GM23338 (cell line): Measurements from ENCODE around the gene NRXN2. TPM values are rescaled to one million over a fixed set of nuclear protein-coding genes. Genes with fewer than 3 reads are reported as not detected.

Experiments used
- ATAC-seq: fragments of 200-7000 bp; cut with Tn5 transposase; 3 replicates; pipeline ENCODE4 v1.9.1; 2020
- DNase-seq: peaks from one replicate; pipeline ENCODE4 v3.0.0-alpha.2; 2015; ENCODE audit warnings: low spot score
- H2AFZ ChIP-seq: fragments of 200-600 bp; sonication (generic); 2 replicates; pipeline ENCODE4 v1.8.0; 2016; ENCODE audit warnings: antibody characterized with exemption, mild to moderate bottlenecking, moderate library complexity
- H3F3A ChIP-seq: fragments of 200-600 bp; sonication (generic); replicated peaks from 2 replicates; pipeline ENCODE4 v1.8.0; 2017; ENCODE audit warnings: antibody characterized with exemption, mixed run types, low read depth
- H3K27ac ChIP-seq: fragments of 200-600 bp; sonication (generic); 2 replicates; pipeline ENCODE4 v1.6.1; 2016; ENCODE audit warnings: low read depth
- H3K27me3 ChIP-seq: fragments of 200-600 bp; sonication (generic); 2 replicates; pipeline ENCODE4 v1.8.0; 2016; ENCODE audit warnings: mild to moderate bottlenecking, mixed run types, moderate library complexity; ENCODE audit not compliant: insufficient read depth
- H3K36me3 ChIP-seq: fragments of 200-600 bp; sonication (generic); 2 replicates; pipeline ENCODE4 v1.8.0; 2016; ENCODE audit warnings: mild to moderate bottlenecking; ENCODE audit not compliant: insufficient read depth
- H3K4me1 ChIP-seq: fragments of 200-600 bp; sonication (generic); 2 replicates; pipeline ENCODE4 v1.8.0; 2016; ENCODE audit warnings: mild to moderate bottlenecking, moderate library complexity; ENCODE audit not compliant: insufficient read depth
- H3K4me2 ChIP-seq: fragments of 200-600 bp; sonication (generic); 2 replicates; pipeline ENCODE4 v1.7.1; 2017; ENCODE audit warnings: mixed run types
- H3K4me3 ChIP-seq: fragments of 200-600 bp; sonication (generic); 2 replicates; pipeline ENCODE4 v1.6.1; 2016; ENCODE audit warnings: mixed run types
- H3K79me2 ChIP-seq: fragments of 200-600 bp; sonication (generic); replicated peaks from 2 replicates; pipeline ENCODE4 v1.8.0; 2017; ENCODE audit warnings: mild to moderate bottlenecking; ENCODE audit not compliant: insufficient read depth
- H3K9me2 ChIP-seq: fragments of 200-600 bp; sonication (generic); 2 replicates; pipeline ENCODE4 v1.8.0; 2017; ENCODE audit not compliant: insufficient read depth
- H4K20me1 ChIP-seq: fragments of 200-600 bp; sonication (generic); replicated peaks from 2 replicates; pipeline ENCODE4 v1.8.0; 2017; ENCODE audit warnings: mild to moderate bottlenecking; ENCODE audit not compliant: insufficient read depth
- H3K27ac Mint-ChIP-seq: 2 replicates; pipeline ENCODE4 v1.8.0; 2020; ENCODE audit warnings: inconsistent platforms, mild to moderate bottlenecking, moderate library complexity, mixed read lengths
- H3K27me3 Mint-ChIP-seq: 3 replicates; pipeline ENCODE4 v1.8.0; 2022; ENCODE audit warnings: low read depth, mild to moderate bottlenecking, moderate library complexity, mixed read lengths, inconsistent platforms; ENCODE audit not compliant: insufficient read depth, poor library complexity
- H3K36me3 Mint-ChIP-seq: 3 replicates; pipeline ENCODE4 v1.8.0; 2021; ENCODE audit warnings: low read depth, mild to moderate bottlenecking, inconsistent platforms, moderate library complexity, mixed read lengths
- H3K4me1 Mint-ChIP-seq: 3 replicates; pipeline ENCODE4 v1.8.0; 2020; ENCODE audit warnings: mild to moderate bottlenecking, inconsistent platforms, mixed read lengths
- H3K4me3 Mint-ChIP-seq: 3 replicates; pipeline ENCODE4 v1.8.0; 2021; ENCODE audit warnings: moderate library complexity, mild to moderate bottlenecking, inconsistent platforms, mixed read lengths
- H3K9me3 Mint-ChIP-seq: 3 replicates; pipeline ENCODE4 v1.8.0; 2020; ENCODE audit warnings: moderate library complexity, mild to moderate bottlenecking, inconsistent platforms, mixed read lengths
- CREB1 ChIP-seq: fragments of 250-450 bp; sonication (Bioruptor Pico); IDR thresholded peaks from 2 replicates; pipeline ENCODE4 v1.5.0; 2020; ENCODE audit warnings: low read depth, mild to moderate bottlenecking, moderate library complexity
- CTCF ChIP-seq, 2 experiments: fragments of 200-600 bp in 1 of 2; sonication (generic) in 1 of 2; conservative IDR thresholded peaks; 2 replicates each; pipeline versions ENCODE4 v1.5.1 to v1.6.1; 2016 to 2017; ENCODE audit warnings: antibody characterized with exemption in 2 of 2, low read depth in 2 of 2, mild to moderate bottlenecking in 2 of 2, moderate library complexity in 1 of 2
- EZH2 ChIP-seq: fragments of 200-600 bp; sonication (generic); IDR thresholded peaks from one replicate; pipeline ENCODE4 v1.8.0; 2017; ENCODE audit warnings: antibody characterized with exemption, mild to moderate bottlenecking, low read depth; ENCODE audit not compliant: unreplicated experiment
- EZH2phosphoT487 ChIP-seq: fragments of 200-600 bp; sonication (generic); IDR thresholded peaks from one replicate; pipeline ENCODE4 v1.8.1; 2018; ENCODE audit warnings: antibody characterized with exemption; ENCODE audit not compliant: unreplicated experiment
- JUNB ChIP-seq: IDR thresholded peaks from one replicate; pipeline ENCODE4 v1.6.1; 2016; ENCODE audit warnings: antibody characterized with exemption; ENCODE audit not compliant: unreplicated experiment
- NANOG ChIP-seq: IDR thresholded peaks from 2 replicates; pipeline ENCODE4 v1.6.1; 2016; ENCODE audit warnings: antibody characterized with exemption, borderline replicate concordance
- POLR2AphosphoS5 ChIP-seq: IDR thresholded peaks from 2 replicates; pipeline ENCODE4 v1.6.1; 2016; ENCODE audit warnings: antibody characterized with exemption, low read depth
- STAT1 ChIP-seq: IDR thresholded peaks from one replicate; pipeline ENCODE4 v1.6.1; 2016; ENCODE audit warnings: antibody characterized with exemption; ENCODE audit not compliant: unreplicated experiment
- ZNF114 ChIP-seq: fragments of 250-450 bp; sonication (Bioruptor Pico); IDR thresholded peaks from 2 replicates; pipeline ENCODE4 v1.5.0; 2020; ENCODE audit warnings: mild to moderate bottlenecking, moderate library complexity
- ZNF331 ChIP-seq: fragments of 250-450 bp; sonication (Bioruptor Pico); IDR thresholded peaks from 2 replicates; pipeline ENCODE4 v1.5.0; 2020; ENCODE audit warnings: low read depth, mild to moderate bottlenecking, moderate library complexity
- ZNF462 ChIP-seq: fragments of 250-450 bp; sonication (Bioruptor Pico); IDR thresholded peaks from 2 replicates; pipeline ENCODE4 v1.5.0; 2020; ENCODE audit warnings: mild to moderate bottlenecking, moderate library complexity
- polyA plus RNA-seq: library from polyadenylated mRNA; unstranded; fragments of >200 nt; fragmentation: Nextera tagmentation; extraction: Ambion mirVana; gene quantifications from 2 replicates; pipeline ENCODE4 v1.2.1, GENCODE V29; 2016
- total RNA-seq: library from RNA; depleted of rRNA; stranded (reverse); fragments of >200 nt; shearing (Covaris generic); gene quantifications from 2 replicates; pipeline ENCODE4 v1.2.3, GENCODE V29; 2014
- TF ChIP-seq, protein P1 (sequence below): IDR thresholded peaks from 2 replicates; pipeline ENCODE4 v1.6.1; 2016; ENCODE audit warnings: antibody characterized with exemption
- TF ChIP-seq, protein P2 (sequence below): IDR thresholded peaks from one replicate; pipeline ENCODE4 v1.6.1; 2018; ENCODE audit warnings: antibody characterized with exemption; ENCODE audit not compliant: unreplicated experiment

The NRXN2 gene
- total and polyA plus RNA-seq, 2 experiments from 2014 or later = 3.4 to 17.0 TPM

- no peaks in the 10 kb centered on the region for H3K36me3 ChIP-seq
These were observed 94.4 kb downstream of the NRXN2 start for GRCh38 chr11:64628596-64628995.

More at GRCh38 chr11:64628596-64628995, 94.4 kb downstream of the NRXN2 start:
- Mint-ChIP-seq H3K36me3 (peaks cover 6% of the 10 kb centered on the region; the same call in 1 of the 3 replicates), H3K4me3 (no peak overlapping the region), H3K4me1 (peaks cover 23% of the 10 kb centered on the region), H3K9me3 (no peaks in the 10 kb centered on the region), H3K27ac (no peak overlapping the region), H3K27me3 (peaks cover 6% of the 10 kb centered on the region)
- Histone ChIP-seq H3K4me1 (peaks cover 8% of the 10 kb centered on the region), H3K4me2 (no peak overlapping the region), H2AFZ (no peak overlapping the region), H4K20me1 (no peaks in the 10 kb centered on the region; the same call in 1 of the 2 replicates), H3K9me2 (no peaks in the 10 kb centered on the region), H3K27ac (no peak overlapping the region), H3K27me3 (peaks cover 9% of the 10 kb centered on the region), H3K4me3 (no peak overlapping the region), H3F3A (0 out of 2 replicates have a peak, but pooled peaks cover 3% of the 10 kb centered on the region), H3K79me2 (no peaks in the 10 kb centered on the region)
- ATAC-seq (no peak), DNase-seq (no peak)
- no peak for TF ChIP-seq NANOG
- TF ChIP-seq, protein P1, sequence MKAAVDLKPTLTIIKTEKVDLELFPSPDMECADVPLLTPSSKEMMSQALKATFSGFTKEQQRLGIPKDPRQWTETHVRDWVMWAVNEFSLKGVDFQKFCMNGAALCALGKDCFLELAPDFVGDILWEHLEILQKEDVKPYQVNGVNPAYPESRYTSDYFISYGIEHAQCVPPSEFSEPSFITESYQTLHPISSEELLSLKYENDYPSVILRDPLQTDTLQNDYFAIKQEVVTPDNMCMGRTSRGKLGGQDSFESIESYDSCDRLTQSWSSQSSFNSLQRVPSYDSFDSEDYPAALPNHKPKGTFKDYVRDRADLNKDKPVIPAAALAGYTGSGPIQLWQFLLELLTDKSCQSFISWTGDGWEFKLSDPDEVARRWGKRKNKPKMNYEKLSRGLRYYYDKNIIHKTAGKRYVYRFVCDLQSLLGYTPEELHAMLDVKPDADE = no peak
- TF ChIP-seq ZNF114 = no peak
- TF ChIP-seq EZH2 = no peak
- no peak for TF ChIP-seq POLR2AphosphoS5
- no peak for TF ChIP-seq CREB1 (CRISPR knock-in tag)
- TF ChIP-seq ZNF462 = no peak
- no peak for TF ChIP-seq JUNB
- TF ChIP-seq CTCF (conservative IDR thresholded peaks at IDR 0.05; ENCODE audit: low read depth in 2 of 2) = no peak
- TF ChIP-seq EZH2phosphoT487 = no peak
- TF ChIP-seq, protein P2, sequence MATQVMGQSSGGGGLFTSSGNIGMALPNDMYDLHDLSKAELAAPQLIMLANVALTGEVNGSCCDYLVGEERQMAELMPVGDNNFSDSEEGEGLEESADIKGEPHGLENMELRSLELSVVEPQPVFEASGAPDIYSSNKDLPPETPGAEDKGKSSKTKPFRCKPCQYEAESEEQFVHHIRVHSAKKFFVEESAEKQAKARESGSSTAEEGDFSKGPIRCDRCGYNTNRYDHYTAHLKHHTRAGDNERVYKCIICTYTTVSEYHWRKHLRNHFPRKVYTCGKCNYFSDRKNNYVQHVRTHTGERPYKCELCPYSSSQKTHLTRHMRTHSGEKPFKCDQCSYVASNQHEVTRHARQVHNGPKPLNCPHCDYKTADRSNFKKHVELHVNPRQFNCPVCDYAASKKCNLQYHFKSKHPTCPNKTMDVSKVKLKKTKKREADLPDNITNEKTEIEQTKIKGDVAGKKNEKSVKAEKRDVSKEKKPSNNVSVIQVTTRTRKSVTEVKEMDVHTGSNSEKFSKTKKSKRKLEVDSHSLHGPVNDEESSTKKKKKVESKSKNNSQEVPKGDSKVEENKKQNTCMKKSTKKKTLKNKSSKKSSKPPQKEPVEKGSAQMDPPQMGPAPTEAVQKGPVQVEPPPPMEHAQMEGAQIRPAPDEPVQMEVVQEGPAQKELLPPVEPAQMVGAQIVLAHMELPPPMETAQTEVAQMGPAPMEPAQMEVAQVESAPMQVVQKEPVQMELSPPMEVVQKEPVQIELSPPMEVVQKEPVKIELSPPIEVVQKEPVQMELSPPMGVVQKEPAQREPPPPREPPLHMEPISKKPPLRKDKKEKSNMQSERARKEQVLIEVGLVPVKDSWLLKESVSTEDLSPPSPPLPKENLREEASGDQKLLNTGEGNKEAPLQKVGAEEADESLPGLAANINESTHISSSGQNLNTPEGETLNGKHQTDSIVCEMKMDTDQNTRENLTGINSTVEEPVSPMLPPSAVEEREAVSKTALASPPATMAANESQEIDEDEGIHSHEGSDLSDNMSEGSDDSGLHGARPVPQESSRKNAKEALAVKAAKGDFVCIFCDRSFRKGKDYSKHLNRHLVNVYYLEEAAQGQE = no peak
- no peak for TF ChIP-seq ZNF331
- TF ChIP-seq STAT1 = no peak
